Lung (tissue), 12 donors: ENCODE results near the gene TRIOBP. TPM values are rescaled to one million over a fixed set of nuclear protein-coding genes. Genes with fewer than 3 reads are reported as not detected.

Experiments used
- ATAC-seq: fragments of 200-7000 bp; cut with Tn5 transposase; one replicate; pipeline ENCODE4 v1.9.1; 2020; ENCODE audit warnings: moderate number of reproducible peaks; ENCODE audit not compliant: insufficient read depth, low FRiP score
- DNase-seq, 3 donors: peaks; one replicate each; pipeline ENCODE4 v3.0.0-alpha.2; 2013 to 2017
- H3K27ac ChIP-seq, 2 donors: one replicate each; pipeline ENCODE4 v1.5.1; 2013; ENCODE audit warnings: mild to moderate bottlenecking in 2 of 2, moderate library complexity in 2 of 2, control low read depth in 1 of 2, inconsistent platforms in 1 of 2, low read depth in 1 of 2, low read length in 1 of 2
- H3K27me3 ChIP-seq, 3 donors: one replicate each; pipeline ENCODE4 v1.5.1; 2013; ENCODE audit warnings: low read length in 2 of 3; ENCODE audit not compliant: control insufficient read depth in 3 of 3, insufficient read depth in 3 of 3
- H3K36me3 ChIP-seq, 4 donors: one replicate each; pipeline ENCODE4 v1.5.1; 2013; ENCODE audit warnings: low read length in 4 of 4, mild to moderate bottlenecking in 1 of 4, moderate library complexity in 1 of 4; ENCODE audit not compliant: control insufficient read depth in 4 of 4, insufficient read depth in 4 of 4
- H3K4me1 ChIP-seq, 5 donors: one replicate each; pipeline ENCODE4 v1.5.1; 2013; ENCODE audit warnings: low read length in 5 of 5, mild to moderate bottlenecking in 2 of 5, moderate library complexity in 1 of 5; ENCODE audit not compliant: control insufficient read depth in 5 of 5, insufficient read depth in 5 of 5
- H3K4me3 ChIP-seq: one replicate; pipeline ENCODE4 v1.5.1; 2013; ENCODE audit warnings: mild to moderate bottlenecking, control low read depth, moderate library complexity
- H3K9ac ChIP-seq, 2 donors: one replicate each; pipeline ENCODE4 v1.5.1; 2013; ENCODE audit warnings: low read length in 2 of 2, control low read depth in 1 of 2; ENCODE audit not compliant: insufficient read depth in 1 of 2
- H3K9me3 ChIP-seq, 4 donors: one replicate each; pipeline ENCODE4 v1.5.1; 2013; ENCODE audit warnings: low read length in 3 of 4, mild to moderate bottlenecking in 1 of 4, moderate library complexity in 1 of 4; ENCODE audit not compliant: control insufficient read depth in 4 of 4, insufficient read depth in 3 of 4
- WGBS, 2 donors: extraction: QIAGEN DNeasy Blood & Tissue Kit; methylation state at CpG; one replicate each; pipeline ENCODE4 v1.1.7; 2013; 5-methylcytosine and 5-hydroxymethylcytosine counted together
- polyA plus RNA-seq, 2 donors: library from polyadenylated mRNA; stranded (reverse); fragments of 200-250 nt; gene quantifications; one replicate each; pipeline ENCODE4 v1.2.1, GENCODE V29; 2013
- total RNA-seq, 2 donors: library from RNA; depleted of rRNA in 1 of 2; stranded (reverse); fragments of >200 nt in 1 of 2; gene quantifications; one replicate each; pipeline ENCODE4 v1.2.1, GENCODE V29; 2014 to 2021
- TF ChIP-seq, protein P1 (sequence below): IDR thresholded peaks from 2 replicates; pipeline ENCODE4 v1.5.1; 2012; ENCODE audit warnings: mild to moderate bottlenecking; ENCODE audit errors: control extremely low read depth, extremely low read depth
- donor health status: control.
- donor health status: control.
- donor health status: Bipolar disorder and iron deficiency.
- donor health status: healthy.
- donor health status: DM: yes; HTN: yes; CAD: no.

Gene TRIOBP
- total and polyA plus RNA-seq, 4 donors: 37.1 to 105 (median 85.0) TPM

GRCh38 chr22:37662039-37662438 is 34.8 kb upstream of the TRIOBP start:
- WGBS, 2 donors: 78 to 84% methylated on average over 5 of the region's 5 CpGs
- peaks cover 5 to 34% (median 15%) of the 10 kb centered on the region in 5 donors for H3K4me1 ChIP-seq
- H3K9ac ChIP-seq: no peak overlapping the region
- no peak for ATAC-seq
- H3K4me3 ChIP-seq: no peak overlapping the region
- TF ChIP-seq, protein P1, sequence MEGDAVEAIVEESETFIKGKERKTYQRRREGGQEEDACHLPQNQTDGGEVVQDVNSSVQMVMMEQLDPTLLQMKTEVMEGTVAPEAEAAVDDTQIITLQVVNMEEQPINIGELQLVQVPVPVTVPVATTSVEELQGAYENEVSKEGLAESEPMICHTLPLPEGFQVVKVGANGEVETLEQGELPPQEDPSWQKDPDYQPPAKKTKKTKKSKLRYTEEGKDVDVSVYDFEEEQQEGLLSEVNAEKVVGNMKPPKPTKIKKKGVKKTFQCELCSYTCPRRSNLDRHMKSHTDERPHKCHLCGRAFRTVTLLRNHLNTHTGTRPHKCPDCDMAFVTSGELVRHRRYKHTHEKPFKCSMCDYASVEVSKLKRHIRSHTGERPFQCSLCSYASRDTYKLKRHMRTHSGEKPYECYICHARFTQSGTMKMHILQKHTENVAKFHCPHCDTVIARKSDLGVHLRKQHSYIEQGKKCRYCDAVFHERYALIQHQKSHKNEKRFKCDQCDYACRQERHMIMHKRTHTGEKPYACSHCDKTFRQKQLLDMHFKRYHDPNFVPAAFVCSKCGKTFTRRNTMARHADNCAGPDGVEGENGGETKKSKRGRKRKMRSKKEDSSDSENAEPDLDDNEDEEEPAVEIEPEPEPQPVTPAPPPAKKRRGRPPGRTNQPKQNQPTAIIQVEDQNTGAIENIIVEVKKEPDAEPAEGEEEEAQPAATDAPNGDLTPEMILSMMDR: no peak
- H3K27ac ChIP-seq: no peak overlapping the region
- H3K36me3 ChIP-seq: peaks cover 0 to 16% (median 5%) of the 10 kb centered on the region in 4 donors
- no peaks in the 10 kb centered on the region for H3K27me3 ChIP-seq
- H3K9me3 ChIP-seq: no peaks in the 10 kb centered on the region
- DNase-seq: no peak

GRCh38 chr22:37663521-37664140 is 33.2 kb upstream of the TRIOBP start:
- no peak overlapping the region for H3K27ac ChIP-seq
- 82 to 88% methylated on average over 16 of the region's 16 CpGs for WGBS, 2 donors
- peaks cover 0 to 16% (median 6%) of the 10 kb centered on the region in 4 donors for H3K36me3 ChIP-seq
- H3K4me1 ChIP-seq: peaks cover 0 to 26% (median 16%) of the 10 kb centered on the region in 5 donors
- no peak for ATAC-seq
- no peaks in the 10 kb centered on the region for H3K9me3 ChIP-seq
- no peaks in the 10 kb centered on the region for H3K27me3 ChIP-seq
- TF ChIP-seq, protein P1: no peak
- no peak overlapping the region for H3K9ac ChIP-seq
- no peak overlapping the region for H3K4me3 ChIP-seq
- peak; percentile 37 to 48 (median 43) for DNase-seq

DNA sequence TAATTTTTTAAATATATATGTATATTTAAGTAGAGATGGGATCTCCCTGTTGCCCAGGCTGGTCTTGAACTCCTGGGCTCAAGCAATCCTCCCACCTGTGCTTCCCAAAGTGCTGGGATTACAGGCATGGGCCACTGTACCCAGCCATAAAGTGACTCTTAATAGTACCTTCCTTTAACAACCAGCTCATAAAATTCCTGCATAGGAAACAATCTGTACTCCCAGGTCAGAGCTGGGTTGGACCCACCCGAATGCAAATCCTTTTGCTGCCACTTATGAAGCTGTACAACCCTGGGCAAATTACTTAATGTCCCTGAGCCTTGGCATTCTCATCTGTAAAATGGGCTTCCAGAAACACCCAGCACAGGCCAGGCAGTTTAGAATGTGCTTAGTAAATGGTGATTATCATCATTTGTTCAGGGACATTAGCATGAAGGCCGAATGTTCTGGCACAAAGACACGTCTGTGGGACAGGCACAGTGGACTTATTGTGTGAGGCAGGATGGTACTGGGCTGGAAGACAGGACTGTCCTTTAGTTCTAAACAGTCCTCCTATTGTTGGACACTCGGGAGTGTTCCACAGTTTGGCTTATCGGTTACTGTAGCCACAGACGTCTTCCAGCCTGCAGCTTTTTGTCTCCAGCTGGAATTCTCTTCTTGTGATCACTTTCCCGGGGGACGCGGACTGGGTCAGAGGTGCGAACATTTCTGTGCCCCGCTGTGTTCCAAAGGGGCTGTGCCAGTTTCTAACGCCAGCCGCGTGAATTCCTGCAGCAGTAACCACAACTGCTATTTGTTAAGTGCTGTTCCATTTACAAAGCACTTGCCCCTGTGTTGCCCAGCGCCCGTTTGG is 32.4 kb upstream of the TRIOBP start:
- H3K4me3 ChIP-seq: no peak overlapping the region
- peaks cover 0 to 22% (median 12%) of the 10 kb centered on the region in 5 donors for H3K4me1 ChIP-seq
- no peak overlapping the region for H3K9ac ChIP-seq
- H3K27ac ChIP-seq: no peak overlapping the region
- no peaks in the 10 kb centered on the region for H3K27me3 ChIP-seq
- H3K36me3 ChIP-seq: peaks cover 0 to 16% (median 6%) of the 10 kb centered on the region in 4 donors
- no peaks in the 10 kb centered on the region for H3K9me3 ChIP-seq
- 77 to 87% methylated on average over 16 of the region's 16 CpGs for WGBS, 2 donors
- ATAC-seq: no peak
- TF ChIP-seq, protein P1: no peak
- no peak for DNase-seq
